Measurements from ENCODE around the gene TMEM106B. TPM values are rescaled to one million over a fixed set of nuclear protein-coding genes. Genes with fewer than 3 reads are reported as not detected.

Gene TMEM106B
- total and polyA plus RNA-seq, 2 donors (not counting 3 experiments of a cell fraction or from before 2014, with no cell fraction given) = 13.7 to 23.1 TPM

DNA sequence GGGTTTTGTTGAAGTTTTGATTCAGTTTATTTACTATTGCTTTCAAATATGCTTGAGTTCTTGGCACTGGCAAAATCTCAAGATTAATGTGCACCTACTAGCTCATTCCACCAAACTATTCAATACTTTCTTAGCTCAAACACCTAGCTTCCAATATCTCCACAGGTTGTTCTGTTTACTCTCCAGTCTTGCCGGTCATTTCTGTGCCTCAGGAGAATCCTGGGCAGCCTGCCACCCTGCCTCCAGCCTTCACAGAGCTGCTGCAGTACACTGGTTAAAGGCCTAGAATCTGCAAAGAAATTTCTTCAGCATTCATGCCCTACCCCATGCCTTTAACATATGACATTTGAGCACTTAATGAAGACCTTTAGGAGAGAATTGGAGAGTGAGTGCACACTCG lies 4.0 kb upstream of the TMEM106B start:
- H3K9ac ChIP-seq (replicated peaks; ENCODE audit: extremely low read depth, insufficient read depth, low read length) = no peak overlapping the region
- ChIA-PET CTCF (interaction anchor here (1.2 to 2.5 kb wide), 2 partner anchors 9 to 10 kb away, joined by 4 to 7 read pairs; no protein-coding TSS in a partner anchor), POLR2A (no interaction called here)
- intact Hi-C loops (cut with micrococcal nuclease) (no loop called here), dilution Hi-C loops (cut with MboI; ENCODE audit: extremely low pct_ligation_motif_present, low sequenced_read_pairs) (no loop called here)
- no peak for DNase-seq (ENCODE audit: low read depth, low spot score)
- H2AFZ ChIP-seq (ENCODE audit: low read depth, low read length) = no peak overlapping the region
- H3K9me1 ChIP-seq (replicated peaks; ENCODE audit: control insufficient read depth, extremely low read depth, insufficient read depth, low read length) = no peaks in the 10 kb centered on the region
- peaks cover 9% of the 10 kb centered on the region for H3K4me1 ChIP-seq (ENCODE audit: control insufficient read depth, extremely low read depth, insufficient read depth, low read length)
- H3K36me3 ChIP-seq (ENCODE audit: control insufficient read depth in 2 of 2, extremely low read depth in 1 of 2, insufficient read depth in 2 of 2, low read length in 2 of 2) = no peaks in the 10 kb centered on the region
- H4K20me1 ChIP-seq (replicated peaks; ENCODE audit: control insufficient read depth, extremely low read depth, insufficient read depth, low read length) = no peaks in the 10 kb centered on the region
- FAIRE-seq = no peak
- no peak overlapping the region for H3K4me2 ChIP-seq (ENCODE audit: insufficient read depth, low read length)
- no peaks in the 10 kb centered on the region for H3K9me3 ChIP-seq (replicated peaks; ENCODE audit: control insufficient read depth, insufficient read depth, low read length)
- H3K4me3 ChIP-seq (replicated peaks in 1 of 3; ENCODE audit: insufficient read depth in 1 of 3, low read depth in 1 of 3, low read length in 3 of 3) = no peak overlapping the region
- H3K79me2 ChIP-seq (ENCODE audit: control insufficient read depth, insufficient read depth, low read length) = peaks cover 6% of the 10 kb centered on the region
- TF ChIP-seq GATA2 (IDR thresholded peaks at IDR 0.05; ENCODE audit: insufficient read depth, insufficient read length, low read depth, low read length) (no peak), MYC (IDR thresholded peaks at IDR 0.05; ENCODE audit: low read depth, low read length) (no peak), POLR2A (IDR thresholded peaks at IDR 0.05; ENCODE audit: low read depth, low read length) (no peak), FOS (IDR thresholded peaks at IDR 0.05; ENCODE audit: borderline replicate concordance, insufficient read depth, low read length) (no peak), POLR2AphosphoS5 (IDR thresholded peaks at IDR 0.05; ENCODE audit: insufficient read depth, low read depth, low read length) (no peak), EZH2 (IDR thresholded peaks at IDR 0.05; ENCODE audit: borderline replicate concordance, low read depth, low read length, severe bottlenecking) (no peak), JUN (IDR thresholded peaks at IDR 0.05; ENCODE audit: borderline replicate concordance, insufficient read depth, insufficient read length, low read depth) (no peak)
- TF ChIP-seq, protein P1, sequence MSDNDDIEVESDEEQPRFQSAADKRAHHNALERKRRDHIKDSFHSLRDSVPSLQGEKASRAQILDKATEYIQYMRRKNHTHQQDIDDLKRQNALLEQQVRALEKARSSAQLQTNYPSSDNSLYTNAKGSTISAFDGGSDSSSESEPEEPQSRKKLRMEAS (IDR thresholded peaks at IDR 0.05; ENCODE audit: insufficient read depth, insufficient read length) = no peak
- TF ChIP-seq, protein P2, sequence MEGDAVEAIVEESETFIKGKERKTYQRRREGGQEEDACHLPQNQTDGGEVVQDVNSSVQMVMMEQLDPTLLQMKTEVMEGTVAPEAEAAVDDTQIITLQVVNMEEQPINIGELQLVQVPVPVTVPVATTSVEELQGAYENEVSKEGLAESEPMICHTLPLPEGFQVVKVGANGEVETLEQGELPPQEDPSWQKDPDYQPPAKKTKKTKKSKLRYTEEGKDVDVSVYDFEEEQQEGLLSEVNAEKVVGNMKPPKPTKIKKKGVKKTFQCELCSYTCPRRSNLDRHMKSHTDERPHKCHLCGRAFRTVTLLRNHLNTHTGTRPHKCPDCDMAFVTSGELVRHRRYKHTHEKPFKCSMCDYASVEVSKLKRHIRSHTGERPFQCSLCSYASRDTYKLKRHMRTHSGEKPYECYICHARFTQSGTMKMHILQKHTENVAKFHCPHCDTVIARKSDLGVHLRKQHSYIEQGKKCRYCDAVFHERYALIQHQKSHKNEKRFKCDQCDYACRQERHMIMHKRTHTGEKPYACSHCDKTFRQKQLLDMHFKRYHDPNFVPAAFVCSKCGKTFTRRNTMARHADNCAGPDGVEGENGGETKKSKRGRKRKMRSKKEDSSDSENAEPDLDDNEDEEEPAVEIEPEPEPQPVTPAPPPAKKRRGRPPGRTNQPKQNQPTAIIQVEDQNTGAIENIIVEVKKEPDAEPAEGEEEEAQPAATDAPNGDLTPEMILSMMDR (IDR thresholded peaks at IDR 0.05; ENCODE audit: extremely low read depth in 1 of 2, insufficient read depth in 1 of 2, low read depth in 1 of 2, low read length in 2 of 2) = no peak
- BruUV-seq (replicated peaks) = no TSS peak
- peaks cover 0 to 17% of the 10 kb centered on the region in 2 experiments for H3K27me3 ChIP-seq (ENCODE audit: control insufficient read depth in 2 of 2, insufficient read depth in 2 of 2, low read length in 2 of 2)
- no peak overlapping the region for H3K27ac ChIP-seq (ENCODE audit: insufficient read depth, low read depth, low read length)

Measured in endothelial cell of umbilical vein (primary cell).